Tongue (tissue), 2 donors: ENCODE data around the gene FNDC11. TPM values are rescaled to one million over a fixed set of nuclear protein-coding genes. Genes with fewer than 3 reads are reported as not detected.
A peak's percentile ranks its signal among the peaks of the same experiment; 100 is the strongest.

Experiments used
- DNase-seq: peaks from one replicate; pipeline ENCODE4 v3.0.0-alpha.2; 2015
- total RNA-seq: library from RNA; depleted of rRNA; stranded (reverse); fragments of >200 nt; gene quantifications from one replicate; pipeline ENCODE4 v1.2.3, GENCODE V29; 2014

The FNDC11 gene
- total RNA-seq, 1 donor from 2014 or later = 0.10 TPM

DNA sequence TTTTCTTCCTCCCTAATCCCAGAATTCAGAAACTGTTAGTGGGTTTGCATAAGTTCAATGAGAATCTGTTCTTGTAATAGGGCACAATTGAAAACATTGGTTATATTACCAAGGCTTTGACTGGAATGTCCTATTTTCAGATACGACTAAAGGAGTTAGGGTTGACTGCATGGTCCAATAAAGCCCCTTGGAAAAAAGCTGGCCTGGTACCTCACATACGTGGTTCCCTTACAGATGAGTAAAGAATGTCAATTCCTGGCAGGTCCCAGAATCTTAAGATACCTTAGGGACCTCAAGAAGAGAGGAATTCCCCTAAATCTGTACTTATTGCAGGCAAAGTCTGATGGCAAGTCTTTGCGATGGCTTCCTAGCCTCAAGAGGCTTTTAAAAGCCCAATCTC, 28.8 kb upstream of the FNDC11 start:
- no peak for DNase-seq

DNA sequence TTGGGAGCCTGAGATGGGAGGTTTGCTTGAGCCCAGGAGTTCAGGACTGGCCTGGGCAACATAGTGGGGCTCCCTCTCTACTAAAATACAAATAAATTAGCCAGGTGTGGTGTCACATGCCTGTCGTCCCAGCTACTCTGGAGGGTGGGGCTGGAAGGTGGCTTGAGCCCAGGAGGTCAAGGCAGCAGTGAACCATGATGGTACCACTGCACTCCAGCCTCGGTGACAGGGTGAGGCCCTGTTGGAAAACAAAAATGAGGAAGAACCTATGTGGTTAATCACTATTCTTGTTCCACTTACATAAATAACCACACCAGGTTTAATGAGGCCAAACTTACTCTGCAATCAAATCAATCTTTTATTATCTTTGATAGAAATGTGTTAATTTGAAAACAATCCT, 28.0 kb upstream of the FNDC11 start:
- no peak for DNase-seq

DNA sequence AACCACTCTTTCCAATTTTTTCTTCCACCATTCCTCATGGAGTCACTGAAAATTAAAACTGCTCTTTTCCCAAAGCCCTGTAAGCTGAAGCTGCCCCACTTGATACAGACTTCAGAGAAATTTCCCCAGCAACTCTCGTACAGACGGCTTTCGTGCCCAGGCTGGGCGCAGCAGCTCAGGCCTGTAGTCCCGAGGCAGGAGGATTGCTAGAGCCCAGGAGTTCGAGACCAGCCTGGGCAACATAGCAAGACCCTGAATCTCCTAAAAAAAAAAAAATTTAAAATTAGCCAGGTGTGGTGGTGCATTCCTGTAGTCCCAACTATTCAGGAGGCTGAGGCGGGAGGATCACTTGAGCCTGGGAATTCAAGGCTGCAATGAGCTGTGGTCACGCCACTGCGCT, 26.8 kb upstream of the FNDC11 start:
- no peak for DNase-seq

DNA sequence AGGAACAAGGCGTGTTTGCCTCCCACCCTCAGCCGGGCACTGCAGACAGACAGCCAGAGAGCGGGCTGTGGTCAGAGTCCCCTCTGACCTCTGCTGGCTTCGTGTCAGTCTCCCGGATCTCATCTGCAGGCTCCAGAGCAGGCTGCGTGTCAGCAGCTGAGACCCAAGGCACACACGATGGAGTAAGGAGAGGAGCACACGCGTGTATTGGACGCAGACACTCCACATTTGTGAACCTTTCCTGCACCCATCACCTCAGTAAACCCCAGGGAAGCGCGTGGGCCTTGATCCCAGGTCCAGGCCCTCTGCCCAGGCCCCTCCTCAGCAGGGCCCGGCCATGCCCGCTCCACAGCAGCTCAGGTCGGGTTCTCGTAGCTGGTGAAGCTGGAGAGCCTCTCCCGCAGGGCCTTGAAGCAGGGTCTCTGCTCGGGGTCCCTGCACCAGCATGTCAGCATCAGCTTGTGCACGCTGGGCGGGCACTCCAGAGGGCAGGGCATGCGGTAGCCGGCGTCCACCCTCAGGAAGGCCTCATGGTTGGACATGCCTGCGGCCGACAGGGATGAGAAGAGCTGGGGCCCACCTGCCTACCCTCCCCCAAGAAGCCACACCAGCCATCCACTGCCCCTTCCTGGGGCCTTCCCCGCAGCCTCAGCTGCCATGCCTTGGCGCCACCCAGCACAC, 24.6 kb upstream of the FNDC11 start:
- no peak for DNase-seq

DNA sequence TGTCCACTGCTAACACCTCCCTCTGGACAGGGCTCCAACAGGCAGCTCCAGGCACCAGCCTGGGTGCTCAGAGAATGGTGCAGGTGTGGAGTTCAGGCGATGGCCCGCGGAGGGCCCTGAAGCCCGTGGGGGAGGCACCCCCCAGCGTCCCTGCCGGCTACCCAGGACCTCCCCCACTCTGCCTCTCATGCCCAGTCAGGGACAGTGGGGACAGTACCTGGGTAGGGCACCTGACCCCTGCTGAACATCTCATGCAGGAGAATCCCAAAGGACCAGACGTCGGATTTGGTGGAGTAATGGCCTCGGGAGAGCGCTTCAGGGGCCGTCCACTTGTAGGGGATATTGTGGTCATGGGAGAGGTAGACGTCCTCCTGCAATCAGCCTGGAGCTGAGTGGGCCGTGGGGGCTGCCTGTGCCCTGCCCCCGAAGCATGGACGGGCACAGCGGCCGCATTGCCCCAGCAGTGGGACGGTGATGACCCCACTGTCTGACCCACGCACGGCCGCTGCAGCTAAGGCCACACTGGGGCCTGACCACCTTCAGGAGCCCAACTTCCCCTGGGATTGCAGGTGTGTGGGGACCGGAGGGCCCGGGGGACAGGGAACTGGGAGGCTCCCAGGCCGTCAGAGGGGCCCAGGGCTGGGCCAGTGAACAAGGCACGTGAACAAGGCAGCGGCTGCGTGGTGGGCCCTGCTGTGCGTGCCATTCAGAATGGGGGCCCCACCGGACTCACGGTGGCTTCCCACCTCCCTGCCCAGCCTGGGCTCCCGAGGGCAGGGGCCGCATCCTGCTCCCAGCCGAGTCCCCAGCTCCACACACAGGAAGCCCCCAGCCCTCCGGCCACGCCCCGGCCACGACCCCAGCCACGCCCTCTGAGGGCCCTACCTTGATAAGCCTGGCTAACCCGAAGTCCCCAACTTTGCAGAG, 23.8 kb upstream of the FNDC11 start:
- DNase-seq = no peak

DNA sequence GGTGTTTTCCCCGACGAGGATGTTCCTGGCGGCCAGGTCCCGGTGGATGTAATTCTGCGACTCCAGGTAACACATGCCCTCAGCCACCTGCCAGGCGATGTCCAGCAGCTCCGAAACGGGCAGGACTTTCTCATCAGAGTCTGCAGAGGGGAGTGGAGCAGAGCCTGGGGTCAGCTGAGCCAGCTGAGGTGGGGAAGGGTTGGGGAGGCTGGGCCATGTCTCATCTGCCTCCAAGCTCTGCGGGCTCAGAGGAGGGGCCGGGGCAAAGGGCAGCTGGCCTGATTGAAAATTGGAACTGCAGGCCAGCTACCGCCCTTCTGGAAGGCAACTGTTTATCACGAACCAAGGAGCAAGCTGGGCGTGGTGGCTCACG, 23.2 kb upstream of the FNDC11 start:
- no peak for DNase-seq

DNA sequence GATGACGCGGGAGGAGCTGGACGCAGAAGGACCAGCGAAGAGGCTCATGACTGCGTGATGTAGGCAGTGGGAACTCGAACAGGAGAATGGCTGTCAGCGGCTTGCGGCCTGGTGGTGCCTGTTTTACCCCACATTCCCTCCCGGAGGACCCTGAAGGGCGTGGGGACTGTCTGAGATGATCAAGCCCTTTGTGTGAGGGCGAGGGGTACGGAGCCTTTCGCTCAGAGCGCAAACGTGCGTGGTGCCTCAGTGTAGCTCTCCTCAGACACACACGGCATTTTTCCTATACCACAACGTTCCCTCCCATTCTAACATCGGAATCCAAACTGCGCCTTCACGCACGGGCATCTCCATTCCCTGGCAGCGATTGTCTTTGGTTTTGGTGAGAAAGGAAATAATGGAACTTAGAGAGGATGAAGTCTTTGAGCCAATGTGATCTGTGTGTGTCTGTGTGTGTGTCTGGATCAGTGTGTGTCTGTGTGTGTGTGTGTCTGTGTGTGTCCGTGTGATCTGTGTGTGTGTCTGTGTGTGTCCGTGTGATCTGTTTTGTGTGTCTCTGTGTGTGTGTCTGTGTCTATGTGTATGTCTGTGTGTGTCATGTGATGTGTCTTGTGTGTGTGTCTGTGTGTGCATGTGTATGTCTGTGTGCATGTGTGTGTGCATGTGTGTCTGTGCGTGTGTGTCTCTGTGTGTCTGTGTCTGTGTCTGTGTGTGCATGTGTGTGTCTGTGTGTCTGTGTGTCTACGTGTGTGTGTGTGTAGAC, 22.1 kb upstream of the FNDC11 start:
- DNase-seq = no peak

DNA sequence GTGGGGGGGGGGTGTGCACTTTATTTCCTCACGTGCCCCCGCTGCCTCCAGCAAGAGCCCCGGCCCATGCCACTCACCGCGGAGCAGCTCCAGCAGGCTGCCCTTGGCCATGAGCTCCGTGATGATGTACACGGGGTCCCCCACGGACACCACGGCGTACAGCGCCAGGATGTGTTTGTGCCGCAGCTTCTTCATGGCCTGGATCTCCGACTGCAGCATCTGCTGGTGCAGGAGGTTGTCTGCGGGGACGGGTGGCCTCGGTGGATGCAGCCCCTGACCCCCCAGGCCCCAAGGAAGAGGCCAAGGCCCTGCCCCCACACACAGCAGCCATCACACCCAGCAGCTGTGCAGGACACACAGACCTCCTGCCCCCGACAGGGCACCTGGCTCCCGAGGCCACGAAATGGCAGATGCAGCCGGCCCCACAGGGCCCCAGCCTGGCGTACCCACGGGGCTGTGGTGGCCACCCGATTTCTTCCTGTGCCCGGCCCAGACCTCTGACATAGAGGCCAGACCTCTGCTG, 21.4 kb upstream of the FNDC11 start:
- DNase-seq = no peak

DNA sequence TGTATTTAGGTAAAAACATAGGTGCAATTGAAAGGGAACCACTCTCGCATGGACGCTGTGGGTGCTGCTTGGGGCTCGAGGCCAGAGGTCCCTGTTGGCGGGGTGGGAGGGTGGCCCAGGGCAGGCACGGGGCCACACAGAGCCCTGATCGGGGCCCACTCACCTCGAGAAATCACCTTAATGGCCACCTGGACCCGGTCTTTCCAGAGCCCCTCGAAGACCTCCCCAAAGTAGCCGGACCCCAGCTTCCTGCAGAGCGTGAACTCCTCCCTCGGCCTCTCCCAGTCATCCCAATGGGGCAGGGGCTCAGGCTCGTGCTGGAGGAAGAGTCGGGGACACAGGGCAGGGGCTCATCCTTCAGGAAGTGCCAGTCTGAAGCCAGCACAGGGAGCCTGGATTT, 20.6 kb upstream of the FNDC11 start:
- no peak for DNase-seq

DNA sequence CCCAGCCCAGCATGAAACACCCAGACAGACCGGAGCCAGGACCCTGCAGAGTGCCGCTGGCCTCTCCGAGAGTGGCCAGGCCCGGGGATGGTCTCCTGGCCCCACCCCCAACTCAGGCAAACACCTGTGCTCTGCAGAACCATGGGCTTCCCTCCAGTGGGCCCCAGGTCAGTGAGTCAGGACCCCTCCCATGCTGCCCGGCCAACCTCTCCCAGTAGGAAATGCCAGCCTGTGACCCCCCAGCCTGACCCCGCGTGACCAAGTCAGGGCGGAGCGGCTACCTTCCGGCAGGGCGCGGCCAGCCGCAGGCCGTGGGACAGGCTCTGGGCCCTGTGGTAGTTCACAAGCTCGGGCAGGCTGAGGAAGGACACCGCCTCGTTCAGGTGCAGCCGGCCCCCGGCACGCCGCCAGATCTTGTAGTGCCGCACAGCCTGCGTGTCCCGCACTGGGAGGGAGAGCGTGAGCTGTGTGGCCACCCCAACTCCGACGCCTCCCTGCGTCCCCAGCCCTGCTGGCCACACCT, 20.0 kb upstream of the FNDC11 start:
- no peak for DNase-seq

DNA sequence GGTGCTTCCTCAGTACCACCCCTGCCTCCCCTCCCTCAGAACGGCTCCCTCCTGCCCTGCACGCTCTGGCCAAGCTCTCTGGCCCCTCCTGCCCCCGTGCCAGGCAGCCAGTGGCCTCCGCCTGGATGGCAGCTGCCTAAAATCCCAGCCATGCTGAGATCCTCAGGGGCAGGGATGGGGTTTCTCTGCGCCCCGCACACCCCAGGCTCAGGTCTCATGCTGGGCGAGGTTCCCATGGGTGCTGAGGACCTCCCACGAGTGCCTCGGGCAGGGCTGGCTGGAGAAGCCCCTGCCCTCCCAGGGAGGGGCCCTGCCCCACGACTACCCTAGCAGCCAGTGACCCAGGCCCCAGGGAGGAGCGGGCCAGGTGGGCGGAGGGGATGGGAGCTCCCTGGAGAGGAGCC, 19.5 kb upstream of the FNDC11 start:
- no peak for DNase-seq

DNA sequence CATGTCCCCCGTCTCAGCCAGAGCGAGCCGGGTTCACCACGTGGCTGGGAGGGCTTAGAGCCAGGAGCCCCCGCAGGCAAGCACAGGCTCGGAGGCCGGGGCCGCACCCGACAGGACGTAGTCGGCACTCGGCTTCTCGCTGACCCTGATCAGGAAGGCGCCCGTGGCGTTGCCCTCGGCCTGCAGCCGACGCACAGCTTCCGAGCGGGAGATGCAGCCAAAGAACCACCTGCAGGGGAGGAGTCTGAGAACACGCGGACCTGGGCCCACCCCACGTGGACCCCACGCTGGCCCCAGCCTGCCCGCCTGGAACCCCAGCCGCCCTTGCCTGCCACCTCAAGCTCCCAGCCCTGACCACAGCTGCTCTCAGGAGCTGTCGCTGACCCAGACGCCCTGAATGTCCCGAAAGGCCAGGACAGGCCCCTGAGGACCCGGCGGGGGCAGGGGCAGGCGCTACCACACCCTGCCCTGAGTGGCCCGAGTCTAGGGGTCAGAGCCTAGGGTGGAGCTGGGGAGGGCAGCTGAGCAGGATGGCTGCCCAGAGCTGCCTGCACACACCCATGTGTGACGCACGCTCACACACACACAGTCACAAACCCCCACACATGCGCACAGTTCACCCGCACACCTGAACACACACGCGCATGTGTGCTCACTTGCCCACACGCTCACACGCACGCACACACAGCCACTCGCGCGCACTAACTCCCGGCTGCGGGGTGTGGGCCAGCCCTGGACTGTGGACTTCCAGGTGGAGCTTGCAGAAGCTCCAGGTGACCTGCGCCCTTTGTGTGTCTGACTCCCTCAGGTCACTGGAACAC, 18.9 kb upstream of the FNDC11 start:
- DNase-seq = no peak

DNA sequence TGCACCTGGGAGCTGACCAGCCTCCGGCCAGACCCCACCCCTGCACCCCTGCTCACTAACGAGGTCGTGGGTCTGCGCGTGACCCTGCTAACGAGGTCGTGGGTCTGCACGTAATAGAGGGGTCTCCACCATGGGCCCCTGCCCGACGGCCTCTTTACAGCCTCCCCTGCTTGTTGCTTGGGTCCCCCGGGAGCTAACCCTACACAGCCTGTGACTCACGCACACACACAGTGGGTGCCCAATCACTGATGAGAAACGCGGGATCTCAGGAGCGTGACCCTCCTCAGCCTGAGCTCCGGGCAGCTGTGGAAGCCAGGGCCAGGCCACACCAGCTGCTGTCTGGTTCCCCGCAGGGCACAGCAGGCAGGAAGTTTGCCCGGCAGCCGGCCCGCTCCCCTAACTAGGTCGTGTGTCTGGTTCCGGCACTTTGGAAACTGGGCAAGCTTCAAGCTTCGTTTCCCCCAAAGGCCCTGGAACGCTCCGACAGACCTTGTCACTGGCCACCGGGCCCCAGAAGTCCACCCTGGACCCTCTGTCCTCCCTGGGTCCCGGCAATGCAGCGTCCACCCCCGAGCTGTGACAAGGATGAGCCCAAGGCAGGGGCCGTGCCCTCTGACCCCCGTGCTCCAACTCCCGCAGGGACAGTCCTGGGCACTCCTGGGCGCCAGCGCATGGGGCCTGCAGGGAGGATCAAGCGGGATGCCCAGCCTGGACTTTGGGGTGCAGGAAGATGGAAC, 17.6 kb upstream of the FNDC11 start:
- DNase-seq = peak; percentile 39

DNA sequence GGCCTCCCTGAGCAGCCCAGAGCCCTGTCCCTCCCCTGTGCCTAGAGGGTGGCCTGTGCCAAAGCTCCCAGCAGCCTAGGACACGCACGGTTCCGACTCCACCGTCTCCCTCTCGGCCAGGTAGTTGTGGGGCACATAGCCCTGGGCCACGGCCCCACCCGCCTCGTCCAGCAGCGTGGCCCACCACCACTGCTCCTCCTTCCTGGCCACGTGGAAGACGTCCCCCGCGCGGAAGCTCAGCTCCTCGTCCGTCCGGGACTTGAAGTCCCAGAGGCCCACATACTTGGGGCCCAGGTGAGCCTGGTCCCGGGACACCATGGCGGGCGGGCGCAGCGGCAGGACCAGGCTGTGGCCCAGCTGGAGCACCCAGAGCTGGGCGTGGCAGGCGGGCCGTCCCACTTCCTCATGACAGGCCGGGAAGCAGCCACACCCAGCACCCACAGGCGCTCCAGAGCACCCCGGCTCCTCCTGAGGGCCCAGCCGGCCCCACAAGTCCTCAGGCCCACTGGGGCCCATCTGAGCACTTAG, 16.9 kb upstream of the FNDC11 start, which contains the start of gene PTK6:
Gene PTK6, minus strand, starts transcription at position 380 of the 528 bp plus-strand sequence. Its CDS starts 62 bp downstream, at position 318.
- no peak for DNase-seq

DNA sequence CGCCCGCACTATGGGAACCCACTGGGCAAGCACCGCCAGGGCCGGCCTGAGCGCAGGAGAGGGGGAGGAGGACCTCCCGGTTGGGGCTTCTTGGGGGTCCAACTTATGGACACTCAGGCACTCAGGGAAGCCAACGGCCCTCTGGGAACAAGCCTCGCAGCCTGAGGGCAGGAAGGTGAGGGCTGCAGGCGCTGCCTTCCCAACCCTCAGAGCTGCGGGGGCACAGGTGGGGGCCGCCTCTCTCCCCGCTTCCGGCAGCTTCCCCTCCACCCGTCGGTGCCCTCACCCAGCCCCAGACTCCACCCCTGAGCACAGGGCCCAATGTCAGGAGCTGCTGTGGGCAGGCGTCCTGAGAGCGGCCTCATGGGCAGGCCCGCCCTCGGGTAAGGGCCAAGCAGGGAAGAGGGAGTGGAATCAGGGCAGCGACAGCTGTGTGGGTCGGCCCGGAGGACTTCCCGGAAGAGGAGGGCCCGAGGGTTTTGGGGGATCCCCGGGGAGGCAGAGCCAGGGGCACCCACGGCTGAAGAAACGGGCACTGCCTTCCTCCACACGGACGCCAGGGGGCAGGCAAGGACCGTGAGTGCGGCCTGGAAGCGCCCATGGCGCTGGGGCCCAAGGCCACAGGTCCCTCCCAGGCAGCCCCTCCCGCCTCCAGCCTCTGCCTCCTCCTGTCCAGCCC, 16.3 kb upstream of the FNDC11 start:
- peak; percentile 87 for DNase-seq

DNA sequence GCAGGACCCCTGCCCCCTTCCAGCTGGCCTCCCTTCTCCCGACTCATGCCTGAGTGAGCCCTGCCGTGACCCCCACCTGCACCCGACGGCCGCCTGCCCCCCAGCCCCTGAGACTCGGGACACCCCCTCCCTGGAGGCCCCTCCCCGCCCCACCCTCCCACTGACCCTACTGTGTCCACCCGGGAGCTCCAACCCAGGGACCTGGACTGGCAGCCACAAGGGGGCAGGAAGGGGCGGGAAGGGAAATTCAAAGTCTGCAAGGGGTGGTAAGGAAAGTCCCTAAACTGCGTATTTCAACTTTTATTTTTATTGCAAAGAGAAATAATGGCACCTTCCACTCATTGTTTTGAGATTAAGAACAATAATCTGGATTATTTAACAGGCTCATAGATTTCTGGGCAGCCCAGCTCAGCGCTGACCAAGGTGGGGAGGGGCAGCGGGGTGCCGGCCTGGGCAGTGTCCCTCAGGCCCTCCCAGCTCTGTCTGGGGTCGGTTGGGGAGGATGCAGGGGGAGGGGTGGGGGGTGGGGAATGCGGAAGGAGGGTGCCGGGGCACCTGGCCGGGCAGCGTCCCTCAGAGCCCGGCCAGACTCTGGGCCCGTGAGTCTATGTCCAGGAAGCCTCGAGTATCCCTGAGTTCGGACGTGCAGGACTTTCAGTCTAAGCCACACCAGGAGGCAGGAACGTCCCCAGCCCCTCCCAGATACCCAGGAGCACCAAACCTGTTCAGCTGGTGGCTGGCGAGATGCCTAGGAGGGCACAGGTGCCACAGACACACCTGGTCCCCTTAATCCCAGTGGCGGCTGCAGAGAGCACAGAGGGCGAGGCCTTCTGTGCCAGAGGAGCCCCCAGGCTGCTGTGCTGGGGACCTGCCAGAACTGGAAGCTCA, 15.5 kb upstream of the FNDC11 start:
- peak; percentile 47 for DNase-seq

DNA sequence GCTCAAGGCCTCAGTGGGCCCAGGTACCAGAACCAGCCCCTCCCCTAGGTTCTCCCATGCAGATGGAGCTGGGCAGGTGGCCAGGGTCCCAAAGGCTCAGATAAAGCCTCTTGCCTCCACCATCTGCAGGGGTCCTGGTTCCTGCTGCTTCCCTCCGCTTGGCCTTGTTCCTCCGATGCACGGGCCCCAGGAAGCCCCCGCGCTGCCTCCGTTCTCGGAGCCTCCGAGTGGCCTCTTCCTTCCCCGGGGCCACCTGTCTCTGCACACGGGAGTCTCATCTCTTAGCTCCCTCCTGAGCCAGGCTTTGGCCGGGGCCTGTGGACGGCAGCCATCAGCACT, 14.9 kb upstream of the FNDC11 start:
- DNase-seq = no peak

DNA sequence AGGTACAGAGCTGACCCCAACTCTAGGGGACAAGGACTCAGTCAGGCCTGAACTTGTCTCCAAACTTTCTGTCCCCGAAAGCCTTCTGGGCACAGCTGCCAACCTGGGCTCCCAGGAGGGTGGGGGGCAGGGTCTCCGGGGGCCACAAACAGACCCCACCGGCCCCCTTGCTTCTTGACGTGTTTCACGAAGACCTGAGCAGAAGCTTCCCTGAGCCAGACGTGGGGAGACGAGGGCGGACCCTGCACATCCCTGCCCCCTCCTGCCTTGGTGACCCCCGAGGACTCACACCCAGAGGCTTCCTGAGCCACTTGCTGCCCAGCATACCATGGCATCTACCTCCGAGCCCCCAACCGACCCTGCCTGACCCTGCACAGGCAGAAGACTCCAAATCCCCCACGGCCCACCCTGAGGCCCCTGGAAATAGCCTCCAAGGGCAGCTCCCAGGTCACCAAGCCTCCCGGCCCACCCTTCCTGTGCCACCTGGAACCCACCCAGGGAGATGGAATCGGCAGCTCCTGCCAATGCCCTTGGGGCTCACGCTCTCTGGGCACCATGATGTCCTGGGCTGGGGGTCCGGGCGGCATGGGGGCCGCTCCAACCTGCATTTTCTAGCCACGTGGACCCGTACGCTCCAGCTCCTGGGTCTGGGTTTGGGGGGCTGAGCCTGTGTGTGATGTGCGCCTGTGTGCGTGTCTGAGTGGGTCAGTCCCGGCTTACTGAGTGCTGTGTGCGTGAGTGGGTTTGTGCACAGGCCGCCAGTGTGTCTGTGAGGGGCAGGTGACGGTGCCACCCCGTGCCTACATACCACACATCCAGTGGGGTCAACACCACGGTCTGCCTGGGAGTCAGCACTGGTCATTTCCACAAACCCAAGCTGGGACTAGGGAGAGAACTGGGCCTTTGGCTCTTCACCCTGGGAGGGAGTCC, 14.3 kb upstream of the FNDC11 start:
- no peak for DNase-seq
